Panc1 (cell line): Measurements from ENCODE around the gene ABHD12. TPM values are rescaled to one million over a fixed set of nuclear protein-coding genes. Genes with fewer than 3 reads are reported as not detected.
"Not testable (repeated sequence)": the region's sequence is repeated elsewhere in the genome, so short reads cannot be mapped to it uniquely, and the experiment has no call there.

Experiments
- ATAC-seq: fragments of 200-7000 bp; cut with Tn5 transposase; 2 replicates; pipeline ENCODE4 v1.9.1; 2020; ENCODE audit warnings: mild to moderate bottlenecking, moderate library complexity
- BruUV-seq: library from RNA; stranded (reverse); fragments of 400-500 nt; replicated peaks from 2 replicates; lab custom pipeline; 2021; lab: Mats Ljungman, UMichigan
- CTCF ChIA-PET: fragments of 300-600 bp; sonication (Branson Sonifier 250); formaldehyde crosslinking; loops from one replicate; lab custom pipeline; 2022; ENCODE audit warnings: antibody characterized with exemption; lab: Charles Lee
- POLR2A ChIA-PET: fragments of 300-600 bp; sonication (Branson Sonifier 250); formaldehyde crosslinking; loops from one replicate; lab custom pipeline; 2022; ENCODE audit warnings: antibody characterized with exemption; lab: Charles Lee
- DNase-seq: peaks from one replicate; pipeline ENCODE4 v3.0.0-alpha.2; 2010; ENCODE audit warnings: low read depth, low spot score
- H3K27ac ChIP-seq: 2 replicates; pipeline ENCODE4 v1.5.1; 2011; ENCODE audit warnings: mild to moderate bottlenecking, low read length, inconsistent platforms
- H3K27me3 ChIP-seq: fragments of 200-500 bp; sonication (Bioruptor generic); 2 replicates; pipeline ENCODE4 v1.6.0; 2014; ENCODE audit warnings: low read length, inconsistent platforms; ENCODE audit not compliant: control insufficient read depth, insufficient read depth
- H3K36me3 ChIP-seq: fragments of 200-500 bp; sonication (Bioruptor generic); 2 replicates; pipeline ENCODE4 v1.5.1; 2014; ENCODE audit warnings: inconsistent platforms, mild to moderate bottlenecking, low read length, moderate library complexity; ENCODE audit not compliant: control insufficient read depth, insufficient read depth
- H3K4me1 ChIP-seq: 2 replicates; pipeline ENCODE4 v1.5.1; 2011; ENCODE audit warnings: inconsistent platforms, mild to moderate bottlenecking, low read length, moderate library complexity; ENCODE audit not compliant: control insufficient read depth, insufficient read depth
- H3K4me3 ChIP-seq, 2 experiments: 2 replicates each; pipeline ENCODE4 v1.5.1; 2011 to 2012; ENCODE audit warnings: low read depth in 2 of 2, low read length in 2 of 2, mild to moderate bottlenecking in 2 of 2, inconsistent platforms in 1 of 2, moderate library complexity in 1 of 2
- H3K9me3 ChIP-seq: fragments of 200-500 bp; sonication (Bioruptor generic); 2 replicates; pipeline ENCODE4 v1.5.1; 2014; ENCODE audit warnings: low read depth, mild to moderate bottlenecking, inconsistent platforms, low read length, moderate library complexity; ENCODE audit not compliant: control insufficient read depth, insufficient read depth
- CTCF ChIP-seq: fragments of 450-650 bp; IDR thresholded peaks from 2 replicates; pipeline ENCODE4 v1.5.1; 2017; ENCODE audit warnings: mild to moderate bottlenecking
- POLR2AphosphoS5 ChIP-seq: IDR thresholded peaks from 2 replicates; pipeline ENCODE4 v1.6.1; 2012; ENCODE audit warnings: mild to moderate bottlenecking, low read depth, low read length, moderate library complexity
- SIN3A ChIP-seq: IDR thresholded peaks from 2 replicates; pipeline ENCODE4 v1.6.1; 2012; ENCODE audit warnings: low read depth, mild to moderate bottlenecking, low read length, moderate library complexity, borderline replicate concordance; ENCODE audit not compliant: insufficient read depth
- TCF7L2 ChIP-seq: IDR thresholded peaks from 2 replicates; pipeline ENCODE4 v1.6.1; 2011; ENCODE audit warnings: mild to moderate bottlenecking, low read depth, low read length, inconsistent platforms
- in situ Hi-C: cut with HindIII; loops from 2 replicates; pipeline ENCODE4 v1.10.0; 2016; ENCODE audit warnings: low sequenced_read_pairs, low pct_unique_long_range_greater_than_20kb
- intact Hi-C: fragments of 100-400 bp; cut with micrococcal nuclease; formaldehyde crosslinking; loops from one replicate; pipeline ENCODE4 v1.10.0; 2022; ENCODE audit not compliant: unreplicated experiment
- total RNA-seq: library from RNA; stranded (reverse); gene quantifications from one replicate; pipeline ENCODE4 v1.2.1, GENCODE V29; 2021; ENCODE audit not compliant: unreplicated experiment
- TF ChIP-seq, protein P1 (sequence below), 2 experiments: IDR thresholded peaks; 2 replicates each; pipeline ENCODE4 v1.6.1; 2011 to 2012; ENCODE audit warnings: low read depth in 2 of 2, control low read depth in 1 of 2, low read length in 1 of 2, mild to moderate bottlenecking in 1 of 2, moderate library complexity in 1 of 2; ENCODE audit not compliant: insufficient read depth in 1 of 2

ABHD12 gene
- total RNA-seq, 1 experiment from 2014 or later = 90.9 TPM

DNA sequence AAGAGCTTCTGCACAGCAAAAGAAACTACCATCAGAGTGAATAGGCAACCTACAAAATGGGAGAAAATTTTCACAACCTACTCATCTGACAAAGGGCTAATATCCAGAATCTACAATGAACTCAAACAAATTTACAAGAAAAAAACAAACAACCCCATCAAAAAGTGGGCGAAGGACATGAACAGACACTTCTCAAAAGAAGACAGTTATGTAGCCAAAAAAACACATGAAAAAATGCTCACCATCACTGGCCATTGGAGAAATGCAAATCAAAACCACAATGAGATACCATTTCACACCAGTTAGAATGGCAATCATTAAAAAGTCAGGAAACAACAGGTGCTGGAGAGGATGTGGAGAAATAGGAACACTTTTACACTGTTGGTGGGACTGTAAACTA is 55.7 kb downstream of the ABHD12 start:
- H3K9me3 ChIP-seq, H3K27me3 ChIP-seq, POLR2A ChIA-PET, intact Hi-C loops, H3K36me3 ChIP-seq, DNase-seq, H3K27ac ChIP-seq, in situ Hi-C loops, CTCF ChIA-PET, H3K4me3 ChIP-seq, ATAC-seq, BruUV-seq: not testable (repeated sequence)
- H3K4me1 ChIP-seq = peaks cover 20% of the 10 kb centered on the region

- no peaks in the 10 kb centered on the region for H3K9me3 ChIP-seq
- H3K36me3 ChIP-seq = no peaks in the 10 kb centered on the region
- no peak overlapping the region for H3K4me3 ChIP-seq
- H3K4me1 ChIP-seq = peaks cover 6% of the 10 kb centered on the region; the same call in 1 of the 2 replicates
- H3K27ac ChIP-seq = no peak overlapping the region
- TF ChIP-seq CTCF (no peak), TCF7L2 (no peak), SIN3A (no peak), POLR2AphosphoS5 (no peak)
- TF ChIP-seq, protein P1, sequence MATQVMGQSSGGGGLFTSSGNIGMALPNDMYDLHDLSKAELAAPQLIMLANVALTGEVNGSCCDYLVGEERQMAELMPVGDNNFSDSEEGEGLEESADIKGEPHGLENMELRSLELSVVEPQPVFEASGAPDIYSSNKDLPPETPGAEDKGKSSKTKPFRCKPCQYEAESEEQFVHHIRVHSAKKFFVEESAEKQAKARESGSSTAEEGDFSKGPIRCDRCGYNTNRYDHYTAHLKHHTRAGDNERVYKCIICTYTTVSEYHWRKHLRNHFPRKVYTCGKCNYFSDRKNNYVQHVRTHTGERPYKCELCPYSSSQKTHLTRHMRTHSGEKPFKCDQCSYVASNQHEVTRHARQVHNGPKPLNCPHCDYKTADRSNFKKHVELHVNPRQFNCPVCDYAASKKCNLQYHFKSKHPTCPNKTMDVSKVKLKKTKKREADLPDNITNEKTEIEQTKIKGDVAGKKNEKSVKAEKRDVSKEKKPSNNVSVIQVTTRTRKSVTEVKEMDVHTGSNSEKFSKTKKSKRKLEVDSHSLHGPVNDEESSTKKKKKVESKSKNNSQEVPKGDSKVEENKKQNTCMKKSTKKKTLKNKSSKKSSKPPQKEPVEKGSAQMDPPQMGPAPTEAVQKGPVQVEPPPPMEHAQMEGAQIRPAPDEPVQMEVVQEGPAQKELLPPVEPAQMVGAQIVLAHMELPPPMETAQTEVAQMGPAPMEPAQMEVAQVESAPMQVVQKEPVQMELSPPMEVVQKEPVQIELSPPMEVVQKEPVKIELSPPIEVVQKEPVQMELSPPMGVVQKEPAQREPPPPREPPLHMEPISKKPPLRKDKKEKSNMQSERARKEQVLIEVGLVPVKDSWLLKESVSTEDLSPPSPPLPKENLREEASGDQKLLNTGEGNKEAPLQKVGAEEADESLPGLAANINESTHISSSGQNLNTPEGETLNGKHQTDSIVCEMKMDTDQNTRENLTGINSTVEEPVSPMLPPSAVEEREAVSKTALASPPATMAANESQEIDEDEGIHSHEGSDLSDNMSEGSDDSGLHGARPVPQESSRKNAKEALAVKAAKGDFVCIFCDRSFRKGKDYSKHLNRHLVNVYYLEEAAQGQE (IDR thresholded peaks at IDR 0.05; ENCODE audit: insufficient read depth in 1 of 2, low read depth in 2 of 2, low read length in 1 of 2) = no peak
- in situ Hi-C loops (no loop called here), intact Hi-C loops (no loop called here)
- BruUV-seq = no TSS peak
- POLR2A ChIA-PET = no interaction called here
- ATAC-seq (peak; percentile 56; the same call in 1 of the 2 replicates), DNase-seq (no peak)
- CTCF ChIA-PET = no interaction called here
- H3K27me3 ChIP-seq = no peaks in the 10 kb centered on the region
Measured at GRCh38 chr20:25328954-25329498, 61.6 kb downstream of the ABHD12 start.

- TF ChIP-seq TCF7L2 = no peak
- no peak for TF ChIP-seq CTCF
- TF ChIP-seq, protein P1 (IDR thresholded peaks at IDR 0.05; ENCODE audit: insufficient read depth in 1 of 2, low read depth in 2 of 2, low read length in 1 of 2) = no peak
- TF ChIP-seq SIN3A = no peak
- no peak for TF ChIP-seq POLR2AphosphoS5
- no peak for DNase-seq
- intact Hi-C loops = no loop called here
- no peak for ATAC-seq
- Histone ChIP-seq H3K4me1 (peaks cover 6% of the 10 kb centered on the region; the same call in 1 of the 2 replicates), H3K9me3 (no peaks in the 10 kb centered on the region), H3K36me3 (no peaks in the 10 kb centered on the region), H3K4me3 (no peak overlapping the region), H3K27ac (no peak overlapping the region), H3K27me3 (no peaks in the 10 kb centered on the region)
- POLR2A ChIA-PET = interaction anchor here (0.7 kb wide), 2 partner anchors 8 to 32 kb away, joined by 5 to 10 read pairs; no protein-coding TSS in a partner anchor
- no TSS peak for BruUV-seq
- CTCF ChIA-PET = interaction anchor here (0.5 to 0.7 kb wide), 2 partner anchors 16 to 1026 kb away, joined by 4 read pairs; no protein-coding TSS in a partner anchor
- in situ Hi-C loops = no loop called here
Measured at GRCh38 chr20:25327521-25328235, 63.0 kb downstream of the ABHD12 start.
